DND-41 (cell line): Measurements from ENCODE around the gene C4BPB.
A peak's percentile ranks its signal among the peaks of the same experiment; 100 is the strongest.

ENCODE experiments used
- ATAC-seq: fragments of 200-7000 bp; cut with Tn5 transposase; 3 replicates; pipeline ENCODE4 v1.9.1; 2021; ENCODE audit warnings: low read depth; ENCODE audit not compliant: insufficient read depth
- DNase-seq: peaks from one replicate; pipeline ENCODE4 v3.0.0-alpha.2; 2020
- H2AFZ ChIP-seq: 2 replicates; pipeline ENCODE4 v1.6.0; 2012; ENCODE audit warnings: low read depth, low read length
- H3K27ac ChIP-seq: 2 replicates; pipeline ENCODE4 v1.5.1; 2012; ENCODE audit warnings: low read length, inconsistent platforms
- H3K27me3 ChIP-seq: fragments of 200-600 bp; sonication (generic); 2 replicates; pipeline ENCODE4 v1.6.0; 2012; ENCODE audit warnings: low read length, mild to moderate bottlenecking, inconsistent platforms; ENCODE audit not compliant: insufficient read depth, poor library complexity
- H3K36me3 ChIP-seq: 2 replicates; pipeline ENCODE4 v1.5.1; 2012; ENCODE audit warnings: low read length, inconsistent platforms; ENCODE audit not compliant: insufficient read depth
- H3K4me1 ChIP-seq: 2 replicates; pipeline ENCODE4 v1.5.1; 2012; ENCODE audit warnings: mild to moderate bottlenecking, low read length; ENCODE audit not compliant: insufficient read depth
- H3K4me2 ChIP-seq: 2 replicates; pipeline ENCODE4 v1.6.0; 2012; ENCODE audit warnings: mild to moderate bottlenecking, moderate library complexity, low read length, inconsistent platforms; ENCODE audit not compliant: insufficient read depth
- H3K4me3 ChIP-seq, 2 experiments: fragments of 200-600 bp in 1 of 2; shearing (Covaris generic) in 1 of 2; 2 replicates each; pipeline ENCODE4 v1.5.1; 2012 to 2016; ENCODE audit warnings: inconsistent platforms in 2 of 2, low read length in 2 of 2, mild to moderate bottlenecking in 2 of 2, low read depth in 1 of 2, moderate library complexity in 1 of 2
- H3K79me2 ChIP-seq: 2 replicates; pipeline ENCODE4 v1.6.0; 2012; ENCODE audit warnings: low read length, inconsistent platforms; ENCODE audit not compliant: insufficient read depth
- H3K9ac ChIP-seq: 2 replicates; pipeline ENCODE4 v1.6.0; 2012; ENCODE audit warnings: low read depth, mild to moderate bottlenecking, inconsistent platforms, low read length, moderate library complexity
- H3K9me3 ChIP-seq: 2 replicates; pipeline ENCODE4 v1.5.1; 2012; ENCODE audit warnings: low read length, moderate library complexity, mild to moderate bottlenecking, inconsistent platforms; ENCODE audit not compliant: insufficient read depth, severe bottlenecking
- H4K20me1 ChIP-seq: 2 replicates; pipeline ENCODE4 v1.6.0; 2012; ENCODE audit warnings: low read length; ENCODE audit not compliant: insufficient read depth
- EZH2 ChIP-seq: IDR thresholded peaks from 3 replicates; pipeline ENCODE4 v1.6.1; 2012; ENCODE audit warnings: borderline replicate concordance, low read depth, mild to moderate bottlenecking, moderate library complexity, low read length, inconsistent platforms; ENCODE audit not compliant: severe bottlenecking
- TF ChIP-seq, protein P1 (sequence below): IDR thresholded peaks from 2 replicates; pipeline ENCODE4 v1.5.1; 2012; ENCODE audit warnings: borderline replicate concordance, low read length, moderate library complexity, mild to moderate bottlenecking; ENCODE audit not compliant: poor library complexity, severe bottlenecking; ENCODE audit errors: extremely low read depth

Gene C4BPB

DNA sequence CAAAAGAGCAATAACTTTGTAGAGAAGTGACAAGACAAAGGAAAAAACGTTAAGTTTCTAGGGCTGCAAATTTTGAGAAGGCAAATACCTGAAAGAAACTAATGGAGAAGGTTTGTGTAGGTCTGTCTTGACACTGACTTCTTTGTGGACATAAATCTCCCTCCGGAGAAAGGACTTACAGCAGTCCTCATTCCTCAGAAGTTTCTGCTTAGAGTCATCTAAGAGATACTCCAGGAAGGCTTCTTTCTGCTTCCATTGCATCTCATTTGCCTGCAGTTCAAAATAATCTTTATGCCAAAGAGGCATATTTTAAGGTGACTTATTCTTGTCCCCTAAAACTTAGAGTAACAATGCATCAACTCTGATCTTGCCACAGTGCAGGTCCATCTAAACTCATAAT, 4.4 kb upstream of the C4BPB start:
- H2AFZ ChIP-seq, result peak overlapping the region; percentile 19; the same call in 1 of the 2 replicates
- H4K20me1 ChIP-seq, result no peaks in the 10 kb centered on the region
- H3K36me3 ChIP-seq, result no peaks in the 10 kb centered on the region
- TF ChIP-seq, protein P1, sequence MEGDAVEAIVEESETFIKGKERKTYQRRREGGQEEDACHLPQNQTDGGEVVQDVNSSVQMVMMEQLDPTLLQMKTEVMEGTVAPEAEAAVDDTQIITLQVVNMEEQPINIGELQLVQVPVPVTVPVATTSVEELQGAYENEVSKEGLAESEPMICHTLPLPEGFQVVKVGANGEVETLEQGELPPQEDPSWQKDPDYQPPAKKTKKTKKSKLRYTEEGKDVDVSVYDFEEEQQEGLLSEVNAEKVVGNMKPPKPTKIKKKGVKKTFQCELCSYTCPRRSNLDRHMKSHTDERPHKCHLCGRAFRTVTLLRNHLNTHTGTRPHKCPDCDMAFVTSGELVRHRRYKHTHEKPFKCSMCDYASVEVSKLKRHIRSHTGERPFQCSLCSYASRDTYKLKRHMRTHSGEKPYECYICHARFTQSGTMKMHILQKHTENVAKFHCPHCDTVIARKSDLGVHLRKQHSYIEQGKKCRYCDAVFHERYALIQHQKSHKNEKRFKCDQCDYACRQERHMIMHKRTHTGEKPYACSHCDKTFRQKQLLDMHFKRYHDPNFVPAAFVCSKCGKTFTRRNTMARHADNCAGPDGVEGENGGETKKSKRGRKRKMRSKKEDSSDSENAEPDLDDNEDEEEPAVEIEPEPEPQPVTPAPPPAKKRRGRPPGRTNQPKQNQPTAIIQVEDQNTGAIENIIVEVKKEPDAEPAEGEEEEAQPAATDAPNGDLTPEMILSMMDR, result no peak
- no peak for TF ChIP-seq EZH2
- no peak overlapping the region for H3K4me3 ChIP-seq
- H3K4me1 ChIP-seq, result peaks cover 62% of the 10 kb centered on the region
- no peak overlapping the region for H3K9ac ChIP-seq
- H3K9me3 ChIP-seq, result no peaks in the 10 kb centered on the region
- H3K4me2 ChIP-seq, result peak overlapping the region; percentile 50
- no peak for DNase-seq
- peak overlapping the region; percentile 62 for H3K27ac ChIP-seq
- no peaks in the 10 kb centered on the region for H3K27me3 ChIP-seq
- peak; percentile 18 for ATAC-seq
- H3K79me2 ChIP-seq, result no peaks in the 10 kb centered on the region

DNA sequence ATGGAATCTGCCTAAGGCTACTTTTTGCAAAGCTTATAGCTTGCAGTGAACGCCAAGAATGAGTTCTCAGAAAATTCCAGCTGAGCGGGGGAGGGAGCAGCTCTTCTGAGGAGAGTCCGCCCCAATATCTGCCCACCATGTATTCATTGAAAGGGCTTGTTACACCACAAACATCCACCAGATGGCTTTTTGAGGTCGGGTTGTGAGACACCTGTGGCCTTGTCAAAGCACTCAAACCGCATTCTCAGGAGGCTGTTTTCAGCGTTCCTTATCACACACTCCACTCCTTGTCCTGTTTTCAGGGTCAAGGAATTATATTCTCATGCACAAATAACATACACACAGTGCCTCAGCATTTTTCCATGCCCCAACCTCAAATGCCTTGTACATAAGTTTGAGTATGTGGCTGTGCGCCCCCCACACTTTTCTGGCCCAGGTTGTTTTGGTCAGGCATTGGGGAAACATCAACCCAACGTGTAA, 3.9 kb upstream of the C4BPB start:
- Histone ChIP-seq H3K4me1 (peaks cover 67% of the 10 kb centered on the region), H3K4me2 (peak overlapping the region; percentile 50)
- ATAC-seq, result peak; percentile 81

DNA sequence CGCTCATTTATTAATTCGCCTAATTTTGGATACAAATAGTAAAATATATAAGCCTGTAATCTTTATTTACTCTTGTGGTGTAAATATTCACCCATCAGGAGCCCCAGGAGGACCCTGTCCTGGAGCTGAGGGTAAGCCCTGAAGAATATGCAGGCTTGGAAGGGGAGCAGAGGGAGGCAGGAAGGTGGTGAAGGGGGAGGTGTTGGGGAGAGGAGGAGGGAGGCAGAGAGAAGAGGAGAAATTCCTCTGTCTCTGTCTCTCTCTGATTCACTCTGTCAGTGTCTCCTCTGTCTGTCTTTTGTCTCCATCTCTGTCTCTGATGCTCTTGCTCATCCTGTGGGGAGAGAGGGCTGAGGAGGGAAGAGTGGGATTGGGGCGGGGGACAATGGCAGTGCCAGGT, 2.8 kb upstream of the C4BPB start:
- Histone ChIP-seq H3K27me3 (no peaks in the 10 kb centered on the region), H3K4me2 (no peak overlapping the region), H3K27ac (peak overlapping the region; percentile 51; the same call in 1 of the 2 replicates), H3K9me3 (no peaks in the 10 kb centered on the region), H3K36me3 (no peaks in the 10 kb centered on the region), H3K4me1 (peaks cover 74% of the 10 kb centered on the region), H2AFZ (no peak overlapping the region), H4K20me1 (no peaks in the 10 kb centered on the region), H3K79me2 (no peaks in the 10 kb centered on the region), H3K9ac (no peak overlapping the region), H3K4me3 (no peak overlapping the region)
- TF ChIP-seq, protein P1, result no peak
- TF ChIP-seq EZH2, result no peak
- DNase-seq (peak; percentile 17), ATAC-seq (no peak)

More for the DNA sequence above, 3.9 kb upstream of the C4BPB start:
- peak; percentile 86 for DNase-seq
- no peaks in the 10 kb centered on the region for H3K9me3 ChIP-seq
- H4K20me1 ChIP-seq, result no peaks in the 10 kb centered on the region
- H2AFZ ChIP-seq, result no peak overlapping the region
- no peaks in the 10 kb centered on the region for H3K27me3 ChIP-seq
- no peak overlapping the region for H3K4me3 ChIP-seq
- no peaks in the 10 kb centered on the region for H3K79me2 ChIP-seq
- 0 out of 2 replicates have a peak overlapping the region, but pooled peaks have one; percentile 3 for H3K9ac ChIP-seq
- TF ChIP-seq EZH2, result no peak
- TF ChIP-seq, protein P1, result peak; percentile 78
- H3K27ac ChIP-seq, result peak overlapping the region; percentile 66
- no peaks in the 10 kb centered on the region for H3K36me3 ChIP-seq
